T47D (cell line): ENCODE measurements around the gene AOPEP.

Experiments used
- DNase-seq, 2 experiments: peaks; one replicate each; pipeline versions ENCODE4 v3.0.0 to v3.0.0-alpha.2; 2011 to 2012; ENCODE audit warnings: low read depth in 1 of 2, low spot score in 1 of 2
- JUND ChIP-seq: IDR thresholded peaks from 2 replicates; pipeline ENCODE4 v1.6.1; 2012; ENCODE audit warnings: low read depth
- in situ Hi-C: cut with HindIII; loops from 2 replicates; pipeline ENCODE4 v1.10.0; 2016; ENCODE audit warnings: low sequenced_read_pairs, low pct_unique_long_range_greater_than_20kb

The AOPEP gene

DNA sequence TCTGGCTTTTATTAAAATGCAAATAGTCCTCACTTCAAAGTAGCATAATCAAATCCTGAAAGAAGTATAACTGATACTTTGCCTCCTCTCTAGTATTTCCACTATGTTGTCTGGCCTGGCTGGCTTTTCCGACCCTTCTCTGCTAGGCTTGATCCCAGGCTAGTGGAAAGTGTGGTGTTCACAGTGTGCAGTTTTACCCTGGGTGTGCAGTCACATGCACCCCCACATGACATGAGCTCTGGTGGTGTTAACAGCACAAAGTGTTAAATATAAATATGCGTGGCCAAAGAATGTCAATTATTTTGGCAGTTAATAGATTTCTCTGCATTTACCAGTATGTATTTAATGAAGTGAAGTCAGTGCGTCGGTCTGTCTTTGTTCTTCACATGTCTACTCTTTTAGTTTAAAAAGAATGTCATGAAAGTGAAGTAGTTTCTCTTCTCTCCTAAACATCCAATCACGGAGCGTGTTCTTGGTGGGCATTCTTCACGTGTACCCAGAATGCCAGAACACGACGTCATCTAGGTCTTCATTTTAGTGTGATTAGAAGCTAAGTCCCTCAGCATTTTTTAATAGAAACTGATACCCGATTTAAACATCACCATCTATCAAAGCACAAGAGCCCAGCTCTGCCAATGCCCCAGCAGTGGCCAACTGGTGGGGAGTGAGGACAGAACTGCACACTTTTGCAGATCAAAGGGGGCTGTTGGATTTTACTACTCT lies 304.6 kb downstream of the AOPEP start:
- no peak for TF ChIP-seq JUND
- in situ Hi-C loops: no loop called here
- DNase-seq: no peak

DNA sequence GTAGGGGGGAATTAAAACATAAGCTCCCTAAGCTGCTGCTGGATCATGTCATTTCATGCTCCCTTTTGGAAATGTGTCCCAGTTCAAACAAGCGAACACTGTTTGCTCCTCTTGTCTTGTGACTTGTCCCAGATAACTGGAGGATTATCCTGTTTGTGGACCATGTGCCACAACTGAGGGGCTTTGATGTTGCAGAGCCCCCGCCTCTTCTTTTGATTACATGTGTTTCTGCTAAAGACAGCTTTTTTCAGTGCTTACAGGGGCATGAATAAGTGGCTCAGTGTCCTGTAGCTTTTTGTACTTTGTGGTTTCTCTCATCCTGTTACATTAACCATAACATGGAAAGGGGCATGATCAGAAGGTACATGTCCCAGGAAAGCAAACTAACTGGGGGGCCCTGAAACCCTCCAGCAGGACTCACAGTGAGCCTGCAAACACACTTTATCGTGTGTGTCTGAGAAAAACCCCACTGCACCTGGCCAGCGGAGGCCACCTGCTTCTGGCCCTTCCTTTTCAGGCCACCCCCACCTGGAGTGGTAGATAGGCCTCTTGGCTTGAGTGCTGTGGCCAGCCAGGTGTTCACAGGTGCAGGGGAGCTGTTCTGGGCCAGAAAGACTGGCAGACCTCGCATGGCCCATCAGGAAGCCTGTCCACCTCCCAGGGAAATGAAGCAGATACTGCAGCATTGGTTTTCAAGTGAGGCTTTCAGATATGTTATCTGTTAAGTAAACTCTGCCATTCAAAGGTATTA lies 305.4 kb downstream of the AOPEP start:
- no peak for DNase-seq
- in situ Hi-C loops: no loop called here

DNA sequence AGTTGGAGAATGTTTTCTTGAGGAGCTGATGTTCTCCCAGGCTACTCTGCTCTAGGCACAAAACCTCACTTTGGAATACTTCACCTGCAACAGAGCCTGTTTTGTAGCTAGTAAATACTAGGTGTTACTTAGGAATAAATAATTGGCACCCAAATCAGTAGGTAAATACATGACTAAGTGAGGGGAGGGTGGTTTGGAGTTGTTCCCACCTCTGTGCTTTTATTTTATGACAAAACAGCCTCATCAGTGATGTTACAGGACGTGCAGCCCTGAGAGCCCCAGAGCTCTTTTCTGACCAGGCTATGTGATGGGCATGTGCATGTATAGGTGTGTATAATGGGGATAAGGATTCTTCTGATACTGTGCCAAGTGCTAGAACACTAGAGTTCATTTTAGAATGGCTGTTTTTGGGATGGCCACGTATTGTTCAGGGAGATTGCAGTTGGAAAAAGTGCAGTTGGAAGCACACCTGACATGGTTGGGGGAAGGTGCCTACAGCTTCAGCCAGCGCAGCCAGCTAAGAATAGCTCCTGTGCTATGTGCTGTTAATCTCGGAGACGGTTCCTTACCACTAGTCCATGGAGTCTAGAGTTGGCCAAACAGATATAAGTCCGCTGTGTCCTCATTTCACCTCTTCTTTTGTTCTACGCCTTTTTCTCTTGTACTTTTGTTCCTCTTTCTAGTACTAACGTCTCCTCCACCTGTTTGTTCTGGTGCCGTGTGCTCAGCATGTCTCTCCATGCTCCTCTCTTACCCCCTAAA lies 306.3 kb downstream of the AOPEP start:
- no peak for DNase-seq
- TF ChIP-seq JUND: no peak
- in situ Hi-C loops: no loop called here

More for the DNA sequence above, 305.4 kb downstream of the AOPEP start:
- TF ChIP-seq JUND: no peak

DNA sequence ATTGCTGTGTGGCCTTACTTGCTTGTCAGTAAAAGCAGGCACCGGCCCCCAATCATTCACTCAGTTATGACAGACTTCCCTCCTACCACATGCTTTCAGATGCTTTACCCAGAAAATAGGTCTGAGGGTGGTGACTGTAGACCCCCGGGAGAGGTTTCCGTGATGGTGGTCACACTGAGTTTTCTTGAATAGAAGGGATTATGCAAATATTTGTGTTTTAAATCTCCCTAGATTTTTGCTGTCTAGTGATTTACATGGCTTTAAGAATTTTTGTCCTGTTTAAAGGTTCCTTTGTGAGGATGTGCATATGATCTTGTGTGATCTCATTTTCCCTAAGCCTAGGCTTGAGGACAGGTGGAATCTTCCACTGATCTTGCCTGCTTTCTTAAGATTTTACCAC lies 309.3 kb downstream of the AOPEP start:
- DNase-seq: no peak
- in situ Hi-C loops: no loop called here
- TF ChIP-seq JUND: no peak

DNA sequence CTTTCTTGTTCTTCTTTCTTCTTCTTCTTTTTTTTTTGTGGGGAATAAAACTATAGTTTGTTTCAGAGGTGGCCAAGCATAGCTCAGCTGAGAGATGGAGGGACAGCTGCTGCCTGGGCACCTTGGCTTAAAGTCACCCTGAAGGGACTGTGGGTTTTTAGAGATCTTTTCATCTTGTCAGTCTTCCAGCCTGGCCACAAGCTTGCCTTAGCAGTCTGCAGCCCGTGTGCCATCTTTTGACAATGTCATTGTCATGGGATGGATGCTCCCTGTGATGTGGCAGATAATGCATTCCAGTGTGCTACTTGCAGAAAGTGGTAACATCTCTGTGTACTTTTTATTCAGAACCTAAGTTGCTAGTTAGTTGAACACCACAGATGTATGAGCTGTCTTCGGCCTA lies 310.2 kb downstream of the AOPEP start:
- no peak for TF ChIP-seq JUND
- DNase-seq: peak in 1 of 2 experiments; percentile 52
- in situ Hi-C loops: no loop called here

DNA sequence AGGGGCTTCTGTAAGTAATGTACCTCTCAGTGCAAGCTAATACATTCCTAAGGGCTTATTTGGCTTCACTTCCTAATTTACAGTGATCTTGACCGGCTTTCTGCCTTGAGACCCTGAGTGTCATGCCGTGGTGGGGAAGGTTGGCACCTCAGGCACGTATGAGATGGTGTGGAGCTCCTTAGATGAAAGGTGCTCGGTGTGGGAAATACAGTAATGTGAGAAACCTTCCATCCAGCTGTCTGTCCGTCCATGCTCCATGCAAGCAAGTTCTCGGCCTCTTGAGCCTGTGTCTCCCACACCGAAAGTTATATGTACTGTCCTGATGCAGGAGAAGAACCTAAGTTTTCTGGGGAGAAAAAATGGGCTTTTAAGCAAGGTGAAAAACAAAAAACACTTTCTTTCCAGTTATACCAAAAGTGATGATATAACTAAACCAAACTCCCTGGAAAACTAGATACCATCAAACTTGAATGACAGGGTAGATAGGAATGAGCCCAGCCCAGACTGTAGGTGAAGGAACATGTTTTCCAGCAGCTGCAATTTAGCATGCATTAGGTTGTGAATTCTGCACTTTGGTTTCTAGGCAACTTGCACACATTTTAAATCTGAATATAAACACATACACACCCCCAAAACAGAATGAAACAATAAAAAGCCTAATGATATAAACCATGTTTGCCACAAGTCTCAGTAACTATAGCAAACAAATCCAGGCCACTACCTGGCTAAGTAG lies 311.5 kb downstream of the AOPEP start:
- no peak for DNase-seq
- TF ChIP-seq JUND: no peak

DNA sequence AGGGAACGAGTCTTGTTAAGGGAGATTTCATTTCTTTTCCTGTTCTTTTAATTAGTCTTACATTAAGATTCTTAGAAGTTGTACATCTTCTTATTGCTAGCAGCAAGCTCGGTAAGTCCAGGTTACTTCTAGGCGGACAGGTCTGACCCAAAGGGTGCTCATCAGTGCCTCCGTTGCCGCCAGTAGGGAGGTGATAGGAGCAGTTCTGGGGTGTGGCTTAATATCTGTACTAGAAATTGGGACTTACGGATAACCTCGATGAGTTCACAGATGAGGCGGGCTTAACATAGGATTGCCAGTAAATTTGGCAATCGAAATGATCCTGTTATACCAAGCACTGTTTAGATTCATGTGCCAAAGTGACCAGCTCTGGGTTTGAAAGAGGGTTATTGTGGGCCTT lies 312.2 kb downstream of the AOPEP start:
- no peak for TF ChIP-seq JUND
- in situ Hi-C loops: no loop called here
- no peak for DNase-seq

More for the DNA sequence above, 311.5 kb downstream of the AOPEP start:
- in situ Hi-C loops: no loop called here

DNA sequence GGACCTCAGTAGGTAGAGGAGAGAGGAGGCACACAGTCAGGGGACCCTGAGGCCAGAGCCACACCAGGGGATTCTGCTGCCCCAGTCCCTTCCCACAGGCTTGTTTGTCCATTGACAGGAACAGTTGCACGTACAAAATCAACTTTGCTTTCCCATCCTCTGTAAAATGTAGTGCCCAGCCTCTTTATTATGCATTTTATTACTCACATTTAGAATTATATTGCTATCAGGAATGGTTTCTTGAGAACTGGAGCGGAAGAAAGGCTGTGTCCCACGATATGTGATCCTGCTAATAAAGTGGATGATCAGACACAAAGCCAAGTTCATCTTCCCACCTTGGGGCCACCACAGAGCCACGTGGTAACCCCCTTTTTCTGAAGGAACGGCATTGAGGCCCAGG lies 313.6 kb downstream of the AOPEP start:
- DNase-seq: no peak
- in situ Hi-C loops: no loop called here
- no peak for TF ChIP-seq JUND

DNA sequence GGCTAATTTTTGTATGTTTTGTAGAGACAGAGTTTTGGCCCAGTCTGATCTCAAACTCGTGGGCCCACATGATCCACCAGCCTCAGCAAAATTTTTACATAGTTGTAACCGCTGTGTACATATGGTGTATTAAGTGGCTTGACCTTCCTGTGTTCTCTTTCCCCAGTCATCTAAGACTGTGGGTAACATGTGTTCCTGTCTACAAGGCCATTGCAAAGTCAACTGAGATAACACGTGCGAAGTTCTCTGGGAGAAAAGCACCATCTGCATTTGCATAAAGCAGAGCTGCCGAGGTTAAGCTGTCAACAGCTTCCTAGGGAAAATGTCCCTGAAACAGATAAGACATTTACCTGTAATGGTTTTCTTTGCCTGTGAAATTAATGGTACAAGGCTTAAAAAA lies 317.3 kb downstream of the AOPEP start:
- in situ Hi-C loops: no loop called here
- no peak for DNase-seq
- no peak for TF ChIP-seq JUND

DNA sequence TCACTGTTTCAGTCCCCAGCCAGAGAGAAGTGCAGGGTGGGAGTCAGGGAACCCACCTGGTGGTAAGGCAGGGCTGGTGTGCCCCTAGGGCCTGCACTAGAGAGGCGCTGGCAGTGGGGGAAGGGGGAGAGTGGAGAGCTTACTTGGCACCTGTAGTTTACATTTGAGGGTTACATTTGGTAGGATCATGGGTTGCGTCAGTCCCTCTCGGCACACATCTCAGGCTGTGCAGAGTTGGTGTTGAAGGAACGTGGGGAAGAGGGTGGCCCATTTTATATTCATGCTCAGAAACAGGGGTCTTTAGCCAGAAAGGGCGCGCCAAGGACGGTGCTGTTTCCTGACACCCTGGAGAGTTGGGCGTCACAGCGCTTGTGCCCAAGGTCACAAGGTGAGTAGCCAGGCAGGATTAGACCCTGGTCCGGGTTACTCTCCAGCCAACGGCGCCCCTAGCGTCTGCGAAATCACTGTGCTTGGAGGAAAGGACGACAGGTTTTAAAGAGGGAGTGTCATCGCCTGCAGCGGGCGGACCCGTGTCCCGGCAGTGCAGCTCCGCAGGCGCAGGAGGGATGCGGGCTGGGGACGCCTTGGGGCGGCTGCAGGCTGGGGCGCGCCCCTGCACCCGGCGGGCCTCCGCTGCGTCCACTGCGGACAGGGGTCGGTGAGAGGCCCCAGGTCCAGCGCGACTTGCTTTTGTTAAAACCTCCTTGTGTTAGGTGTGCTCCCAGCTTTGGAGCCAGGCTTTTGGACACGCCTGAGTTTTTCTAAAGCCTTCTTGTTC lies 318.4 kb downstream of the AOPEP start:
- DNase-seq: no peak
- no peak for TF ChIP-seq JUND
- in situ Hi-C loops: no loop called here

DNA sequence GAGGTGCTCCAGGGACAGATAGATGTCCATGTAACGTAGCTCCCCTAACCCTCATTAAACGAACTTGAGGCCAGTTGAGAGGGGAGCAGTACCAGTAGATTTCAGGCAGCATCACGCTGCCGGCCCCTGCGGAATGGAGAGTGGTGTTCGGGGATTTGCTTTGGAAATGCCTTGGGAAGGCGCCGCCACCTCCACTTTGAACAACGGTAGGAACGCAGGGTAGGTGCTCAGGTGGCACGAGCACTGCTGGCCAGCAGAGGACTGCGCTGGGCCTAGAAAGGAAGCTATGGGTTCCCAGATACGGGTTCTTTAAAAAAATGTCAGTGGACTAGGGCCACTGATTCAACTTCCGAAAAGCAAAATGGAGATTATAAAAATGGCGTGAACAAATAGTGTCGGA lies 319.3 kb downstream of the AOPEP start:
- DNase-seq: no peak
- no peak for TF ChIP-seq JUND
- in situ Hi-C loops: no loop called here
